Adipocyte (in vitro differentiated cells): ENCODE measurements around the gene SAE1.
"Not testable (repeated sequence)": the region's sequence is repeated elsewhere in the genome, so short reads cannot be mapped to it uniquely, and the experiment has no call there.

Experiments
- DNase-seq: peaks from one replicate; pipeline ENCODE4 v3.0.0-alpha.2; 2015; ENCODE audit warnings: low read depth
- H3K27me3 ChIP-seq: replicated peaks from 2 replicates; pipeline ENCODE4 v1.7.0; 2013; ENCODE audit warnings: mild to moderate bottlenecking, low read length, moderate library complexity; ENCODE audit not compliant: control insufficient read depth, insufficient read depth
- H3K36me3 ChIP-seq: 2 replicates; pipeline ENCODE4 v1.7.0; 2013; ENCODE audit warnings: low read length, mild to moderate bottlenecking, moderate library complexity; ENCODE audit not compliant: control insufficient read depth, insufficient read depth, severe bottlenecking
- H3K4me1 ChIP-seq: 2 replicates; pipeline ENCODE4 v1.7.0; 2013; ENCODE audit warnings: mild to moderate bottlenecking, low read length, moderate library complexity; ENCODE audit not compliant: control insufficient read depth, insufficient read depth
- H3K4me3 ChIP-seq: 2 replicates; pipeline ENCODE4 v1.7.0; 2013; ENCODE audit warnings: mild to moderate bottlenecking, low read length, moderate library complexity
- H3K9ac ChIP-seq: 2 replicates; pipeline ENCODE4 v1.7.0; 2013; ENCODE audit warnings: mild to moderate bottlenecking, low read length, moderate library complexity
- H3K9me3 ChIP-seq: 2 replicates; pipeline ENCODE4 v1.7.0; 2013; ENCODE audit warnings: mild to moderate bottlenecking, low read length, moderate library complexity; ENCODE audit not compliant: control insufficient read depth

Gene SAE1

GRCh38 chr19:47134545-47134944 is 3.9 kb downstream of the SAE1 start:
- peaks cover 18% of the 10 kb centered on the region for H3K4me1 ChIP-seq
- H3K4me3 ChIP-seq, result no peak overlapping the region
- no peaks in the 10 kb centered on the region for H3K9me3 ChIP-seq
- no peaks in the 10 kb centered on the region for H3K27me3 ChIP-seq
- DNase-seq, result no peak
- H3K9ac ChIP-seq, result peak overlapping the region; percentile 6
- H3K36me3 ChIP-seq, result peaks cover 3% of the 10 kb centered on the region

- Histone ChIP-seq H3K9ac (peak overlapping the region; percentile 6), H3K4me3 (no peak overlapping the region), H3K9me3 (no peaks in the 10 kb centered on the region), H3K27me3 (no peaks in the 10 kb centered on the region), H3K4me1 (peaks cover 18% of the 10 kb centered on the region), H3K36me3 (peaks cover 3% of the 10 kb centered on the region)
- DNase-seq, result no peak
These were observed 4.5 kb downstream of the SAE1 start for GRCh38 chr19:47135156-47135555.

DNA sequence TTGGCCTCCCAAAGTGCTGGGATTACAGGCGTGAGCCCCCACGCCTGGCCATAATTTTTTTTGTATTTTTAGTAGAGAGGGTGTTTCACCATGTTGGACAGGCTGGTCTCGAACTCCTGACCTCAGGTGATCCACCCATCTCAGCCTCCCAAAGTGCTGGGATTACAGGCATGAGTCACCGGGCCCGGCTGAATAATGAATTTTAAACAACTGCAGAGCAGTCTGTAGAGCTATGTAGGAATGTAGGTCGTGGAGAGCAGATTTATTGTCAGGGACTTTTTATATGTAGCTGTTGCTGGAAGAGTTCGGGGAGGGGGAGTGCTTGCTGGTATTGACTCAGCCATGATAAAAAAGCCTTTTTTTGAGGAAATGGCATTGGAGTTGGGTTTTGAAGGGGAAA is 10.6 kb downstream of the SAE1 start:
- Histone ChIP-seq H3K4me1 (peaks cover 14% of the 10 kb centered on the region), H3K36me3 (peaks cover 34% of the 10 kb centered on the region)
- DNase-seq, result peak; percentile 64
- not testable (repeated sequence) for H3K4me3 ChIP-seq, H3K9ac ChIP-seq, H3K27me3 ChIP-seq, H3K9me3 ChIP-seq

DNA sequence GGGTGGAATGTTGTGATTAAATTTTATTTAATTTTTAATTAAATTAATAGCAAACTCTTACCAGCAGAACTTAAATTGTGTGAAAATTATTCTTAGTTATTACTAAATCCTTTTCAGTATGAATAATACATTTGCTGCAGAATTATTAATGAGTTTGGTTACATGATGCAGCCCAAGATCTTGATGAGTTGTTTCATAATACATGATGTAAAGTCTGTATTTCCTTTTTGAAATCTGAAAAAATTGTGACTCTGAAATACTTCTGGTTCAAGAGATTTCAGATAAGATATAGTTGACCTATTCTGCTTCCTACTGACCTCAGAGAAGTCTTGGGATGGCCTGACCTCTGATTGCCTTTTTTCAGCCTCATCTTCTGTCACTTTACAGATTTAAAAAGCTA is 11.1 kb downstream of the SAE1 start:
- no peak overlapping the region for H3K9ac ChIP-seq
- H3K4me3 ChIP-seq, result no peak overlapping the region
- peaks cover 38% of the 10 kb centered on the region for H3K36me3 ChIP-seq
- no peaks in the 10 kb centered on the region for H3K27me3 ChIP-seq
- H3K4me1 ChIP-seq, result peaks cover 14% of the 10 kb centered on the region
- no peaks in the 10 kb centered on the region for H3K9me3 ChIP-seq
- no peak for DNase-seq

DNA sequence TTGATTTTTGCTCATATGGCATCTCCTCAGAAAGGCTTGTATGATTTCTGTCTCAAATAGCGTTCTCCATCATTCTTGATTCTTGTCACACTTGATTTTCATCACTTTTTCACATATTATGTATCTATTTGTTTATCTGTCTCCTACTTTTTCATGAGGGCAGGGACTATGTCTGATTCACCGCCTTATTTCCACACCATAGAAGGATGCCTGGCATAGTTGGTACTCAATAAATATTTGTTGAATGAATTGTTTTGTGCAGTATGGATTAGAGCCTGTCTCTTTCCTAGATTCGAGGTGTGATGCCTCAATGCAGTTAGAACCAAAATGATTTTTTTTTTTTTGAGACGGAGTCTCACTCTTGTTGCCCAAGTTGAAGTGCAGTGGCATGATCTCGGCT is 12.1 kb downstream of the SAE1 start:
- H3K4me3 ChIP-seq, result no peak overlapping the region
- peaks cover 43% of the 10 kb centered on the region for H3K36me3 ChIP-seq
- DNase-seq, result peak; percentile 44
- H3K9ac ChIP-seq, result no peak overlapping the region
- no peaks in the 10 kb centered on the region for H3K9me3 ChIP-seq
- peaks cover 14% of the 10 kb centered on the region for H3K4me1 ChIP-seq
- no peaks in the 10 kb centered on the region for H3K27me3 ChIP-seq

DNA sequence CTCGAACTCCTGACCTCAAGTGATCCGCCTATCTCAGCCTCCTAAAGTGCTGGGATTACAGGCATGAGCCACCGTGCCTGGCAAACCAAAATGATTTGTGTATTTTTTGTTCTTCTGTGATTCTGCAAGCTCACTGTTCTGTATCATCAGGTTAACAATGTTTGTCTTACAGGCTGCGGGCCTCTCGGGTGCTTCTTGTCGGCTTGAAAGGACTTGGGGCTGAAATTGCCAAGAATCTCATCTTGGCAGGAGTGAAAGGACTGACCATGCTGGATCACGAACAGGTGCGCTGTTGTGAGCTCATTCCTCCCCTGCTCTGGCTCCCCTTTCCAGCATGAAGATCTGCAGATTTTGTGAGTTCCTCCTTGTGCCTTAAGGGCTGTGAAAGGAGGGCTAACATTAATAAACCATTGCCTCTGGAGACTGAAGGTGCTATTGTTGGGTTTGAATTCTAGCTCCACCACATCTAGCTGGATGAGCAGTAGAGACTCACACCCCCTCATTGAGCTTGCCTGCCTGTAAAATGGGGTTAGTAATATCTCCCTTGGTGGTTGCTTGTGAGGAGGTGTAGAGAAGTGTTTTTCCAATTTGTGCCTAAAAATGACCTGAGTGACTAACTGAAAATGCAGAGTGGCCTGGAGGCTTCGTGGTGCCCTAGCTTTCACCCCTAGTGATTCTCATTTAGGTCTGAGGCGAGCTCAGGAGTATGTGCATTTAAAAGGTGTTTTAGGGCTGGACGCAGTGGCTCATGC is 12.9 kb downstream of the SAE1 start:
- no peak for DNase-seq
- peaks cover 14% of the 10 kb centered on the region for H3K4me1 ChIP-seq
- no peaks in the 10 kb centered on the region for H3K9me3 ChIP-seq
- peaks cover 47% of the 10 kb centered on the region for H3K36me3 ChIP-seq
- no peak overlapping the region for H3K9ac ChIP-seq
- H3K27me3 ChIP-seq, result no peaks in the 10 kb centered on the region
- H3K4me3 ChIP-seq, result no peak overlapping the region

GRCh38 chr19:47144630-47145029 is 14.0 kb downstream of the SAE1 start:
- no peaks in the 10 kb centered on the region for H3K27me3 ChIP-seq
- H3K9ac ChIP-seq, result no peak overlapping the region
- peaks cover 14% of the 10 kb centered on the region for H3K4me1 ChIP-seq
- peaks cover 49% of the 10 kb centered on the region for H3K36me3 ChIP-seq
- no peak overlapping the region for H3K4me3 ChIP-seq
- no peaks in the 10 kb centered on the region for H3K9me3 ChIP-seq
- DNase-seq, result no peak

DNA sequence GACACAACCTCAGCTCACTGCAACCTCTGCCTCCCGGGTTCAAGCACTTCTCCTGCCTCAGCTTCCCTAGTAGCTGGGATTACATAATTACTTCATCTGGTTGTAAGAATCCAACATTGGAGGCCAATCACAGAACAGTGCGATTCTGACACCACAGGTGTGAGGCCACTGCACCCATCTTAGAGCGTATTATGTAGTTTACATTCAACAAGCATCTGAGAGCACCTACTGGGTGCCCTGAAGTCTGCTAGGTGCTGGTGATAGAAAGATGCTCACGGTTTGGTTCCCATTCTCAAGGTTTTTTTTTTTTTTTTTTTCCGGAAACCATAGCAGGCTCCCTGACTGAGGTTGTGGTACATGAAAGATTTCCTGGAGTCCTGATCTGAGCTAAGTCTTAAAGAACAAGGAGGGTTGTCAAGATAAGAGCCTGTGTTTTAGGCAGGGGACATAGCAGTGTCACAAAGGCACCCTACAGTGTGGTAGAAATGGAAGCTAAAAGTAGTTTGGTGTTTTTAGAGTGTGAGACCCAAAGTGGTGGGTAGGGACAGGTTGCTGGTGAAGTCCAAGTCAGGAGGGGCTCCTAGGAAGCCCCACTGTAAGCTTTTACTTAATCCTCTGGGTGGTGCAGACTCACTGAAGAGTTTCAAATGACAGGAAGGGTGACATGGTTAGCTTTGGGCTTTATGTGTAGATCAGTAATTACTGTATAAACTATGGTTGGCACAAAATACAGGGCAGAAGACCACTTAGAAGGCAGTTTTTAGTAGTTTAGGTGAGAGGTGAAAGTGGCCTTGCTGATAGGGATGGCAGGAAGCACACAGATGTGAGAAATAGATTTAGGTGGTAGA is 15.2 kb downstream of the SAE1 start:
- Histone ChIP-seq H3K36me3 (peaks cover 58% of the 10 kb centered on the region), H3K9me3 (no peaks in the 10 kb centered on the region), H3K4me3 (no peak overlapping the region), H3K4me1 (peaks cover 14% of the 10 kb centered on the region), H3K27me3 (no peaks in the 10 kb centered on the region), H3K9ac (no peak overlapping the region)
- DNase-seq, result no peak

GRCh38 chr19:47146920-47147319 is 16.3 kb downstream of the SAE1 start:
- Histone ChIP-seq H3K9ac (no peak overlapping the region), H3K4me3 (no peak overlapping the region), H3K9me3 (no peaks in the 10 kb centered on the region), H3K4me1 (peaks cover 8% of the 10 kb centered on the region), H3K36me3 (peaks cover 66% of the 10 kb centered on the region), H3K27me3 (no peaks in the 10 kb centered on the region)
- DNase-seq, result no peak

DNA sequence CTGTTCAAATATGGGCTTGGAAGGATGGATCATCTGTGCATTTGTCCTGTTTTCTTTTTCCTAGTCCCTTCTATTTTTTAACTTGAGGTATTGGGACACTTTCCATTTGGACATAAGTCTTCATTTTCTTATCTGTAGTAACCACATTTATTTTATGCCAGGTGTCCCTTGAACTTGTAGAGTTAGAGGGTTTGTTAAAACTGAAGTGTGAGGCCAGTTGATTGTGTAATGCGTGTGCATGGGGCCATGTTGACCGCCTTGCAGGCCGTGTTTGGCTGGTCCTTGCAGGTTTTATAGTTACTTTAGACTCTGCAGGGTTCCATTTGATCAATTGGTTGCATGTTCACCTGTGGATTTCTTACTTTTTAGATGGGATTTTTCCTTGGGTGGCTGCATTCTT is 21.0 kb downstream of the SAE1 start:
- H3K27me3 ChIP-seq, result no peaks in the 10 kb centered on the region
- no peak for DNase-seq
- H3K9me3 ChIP-seq, result no peaks in the 10 kb centered on the region
- H3K36me3 ChIP-seq, result peaks cover 62% of the 10 kb centered on the region
- no peak overlapping the region for H3K4me3 ChIP-seq
- no peak overlapping the region for H3K9ac ChIP-seq
- H3K4me1 ChIP-seq, result peaks cover 4% of the 10 kb centered on the region

GRCh38 chr19:47152205-47152604 is 21.6 kb downstream of the SAE1 start:
- H3K36me3 ChIP-seq, result peaks cover 62% of the 10 kb centered on the region
- H3K4me1 ChIP-seq, result peaks cover 8% of the 10 kb centered on the region
- no peak for DNase-seq

More at GRCh38 chr19:47152205-47152604, 21.6 kb downstream of the SAE1 start:
- Histone ChIP-seq H3K9ac (no peak overlapping the region), H3K27me3 (no peaks in the 10 kb centered on the region), H3K9me3 (no peaks in the 10 kb centered on the region), H3K4me3 (no peak overlapping the region)
